ENCODE measurements around the gene LHPP. TPM values are rescaled to one million over a fixed set of nuclear protein-coding genes. Genes with fewer than 3 reads are reported as not detected.

LHPP gene
- total RNA-seq, 4 donors from 2014 or later = 9.3 to 20.5 (median 14.5) TPM

DNA sequence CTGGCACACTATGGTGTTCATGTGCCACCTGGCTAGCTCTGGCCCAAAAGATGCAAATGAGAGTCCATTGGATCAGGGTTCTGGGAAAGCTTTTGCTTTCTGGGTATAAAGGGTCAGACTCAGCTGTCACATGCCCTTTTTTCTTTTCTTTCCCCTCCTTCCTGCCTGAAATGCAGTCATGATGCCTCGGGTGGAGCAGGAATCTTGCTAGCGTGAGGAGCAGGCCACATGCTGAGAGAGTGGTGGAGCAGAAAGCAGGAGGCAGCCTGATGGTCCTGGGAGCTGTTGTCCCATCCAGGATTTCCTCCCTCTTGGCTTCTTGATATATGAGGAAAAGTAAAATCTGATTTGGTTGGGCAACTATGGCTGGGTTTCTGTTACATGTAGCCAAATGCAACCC lies 2.7 kb upstream of the LHPP start:
- TF ChIP-seq, protein P1, sequence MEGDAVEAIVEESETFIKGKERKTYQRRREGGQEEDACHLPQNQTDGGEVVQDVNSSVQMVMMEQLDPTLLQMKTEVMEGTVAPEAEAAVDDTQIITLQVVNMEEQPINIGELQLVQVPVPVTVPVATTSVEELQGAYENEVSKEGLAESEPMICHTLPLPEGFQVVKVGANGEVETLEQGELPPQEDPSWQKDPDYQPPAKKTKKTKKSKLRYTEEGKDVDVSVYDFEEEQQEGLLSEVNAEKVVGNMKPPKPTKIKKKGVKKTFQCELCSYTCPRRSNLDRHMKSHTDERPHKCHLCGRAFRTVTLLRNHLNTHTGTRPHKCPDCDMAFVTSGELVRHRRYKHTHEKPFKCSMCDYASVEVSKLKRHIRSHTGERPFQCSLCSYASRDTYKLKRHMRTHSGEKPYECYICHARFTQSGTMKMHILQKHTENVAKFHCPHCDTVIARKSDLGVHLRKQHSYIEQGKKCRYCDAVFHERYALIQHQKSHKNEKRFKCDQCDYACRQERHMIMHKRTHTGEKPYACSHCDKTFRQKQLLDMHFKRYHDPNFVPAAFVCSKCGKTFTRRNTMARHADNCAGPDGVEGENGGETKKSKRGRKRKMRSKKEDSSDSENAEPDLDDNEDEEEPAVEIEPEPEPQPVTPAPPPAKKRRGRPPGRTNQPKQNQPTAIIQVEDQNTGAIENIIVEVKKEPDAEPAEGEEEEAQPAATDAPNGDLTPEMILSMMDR (IDR thresholded peaks at IDR 0.05; ENCODE audit: low read depth) = no peak

DNA sequence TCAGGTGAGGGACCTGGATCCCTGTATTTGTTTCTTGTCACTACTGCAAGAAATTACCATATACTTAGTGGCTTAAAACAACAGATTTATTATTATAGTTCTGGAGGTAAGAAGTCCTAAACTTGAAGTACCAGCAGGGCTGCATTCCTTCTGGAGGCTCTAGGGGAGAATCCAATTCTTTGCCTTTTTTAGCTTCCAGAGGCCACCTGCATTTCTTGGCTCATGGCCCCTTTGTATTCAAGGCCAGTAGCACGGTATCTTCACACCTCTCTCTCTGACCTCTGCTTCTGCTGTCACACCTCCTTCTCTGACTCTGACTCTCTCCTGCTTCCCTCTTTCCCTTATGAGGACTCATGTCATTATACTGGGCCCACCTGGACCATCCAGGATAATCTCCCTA lies 2.2 kb upstream of the LHPP start:
- TF ChIP-seq, protein P1 (IDR thresholded peaks at IDR 0.05; ENCODE audit: low read depth) = no peak

DNA sequence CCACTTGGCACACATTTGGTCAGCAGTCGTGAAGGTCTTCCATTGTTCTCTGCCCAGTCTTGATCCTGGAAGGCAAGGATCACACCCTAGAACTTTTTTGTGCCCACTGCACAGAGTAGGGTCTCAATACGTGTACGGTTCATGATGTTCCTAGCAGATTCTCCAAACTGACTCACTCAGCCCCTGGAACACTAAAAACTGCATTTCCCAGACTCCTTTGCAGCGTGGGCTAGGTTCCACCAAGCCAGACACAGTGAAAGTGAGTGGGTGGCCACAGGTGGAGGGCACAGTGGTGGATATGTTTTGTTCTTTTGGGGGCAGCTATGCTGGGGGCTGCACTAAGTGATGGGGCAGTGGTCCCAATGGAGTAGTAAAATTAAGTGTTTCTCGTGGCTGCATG lies 1.5 kb upstream of the LHPP start:
- TF ChIP-seq, protein P1 (IDR thresholded peaks at IDR 0.05; ENCODE audit: low read depth) = no peak

DNA sequence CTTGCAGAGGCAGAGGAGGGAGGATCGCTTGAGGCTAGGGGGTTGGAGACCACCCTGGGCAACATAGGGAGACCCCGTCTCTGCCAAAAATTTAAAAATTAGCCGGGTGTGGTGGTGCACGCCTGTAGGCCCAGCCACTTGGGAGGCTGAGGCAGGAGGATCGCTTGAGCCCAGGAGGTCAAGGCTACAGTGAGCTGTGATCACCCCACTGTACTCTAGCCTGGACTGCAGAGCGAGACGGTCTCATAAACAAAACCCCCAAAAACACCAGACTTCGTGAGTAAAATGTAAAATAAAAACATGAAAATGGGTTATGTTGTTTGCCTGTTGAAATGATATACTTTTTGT lies 699 bp downstream of the LHPP start:
- TF ChIP-seq, protein P1 (IDR thresholded peaks at IDR 0.05; ENCODE audit: low read depth) = no peak

DNA sequence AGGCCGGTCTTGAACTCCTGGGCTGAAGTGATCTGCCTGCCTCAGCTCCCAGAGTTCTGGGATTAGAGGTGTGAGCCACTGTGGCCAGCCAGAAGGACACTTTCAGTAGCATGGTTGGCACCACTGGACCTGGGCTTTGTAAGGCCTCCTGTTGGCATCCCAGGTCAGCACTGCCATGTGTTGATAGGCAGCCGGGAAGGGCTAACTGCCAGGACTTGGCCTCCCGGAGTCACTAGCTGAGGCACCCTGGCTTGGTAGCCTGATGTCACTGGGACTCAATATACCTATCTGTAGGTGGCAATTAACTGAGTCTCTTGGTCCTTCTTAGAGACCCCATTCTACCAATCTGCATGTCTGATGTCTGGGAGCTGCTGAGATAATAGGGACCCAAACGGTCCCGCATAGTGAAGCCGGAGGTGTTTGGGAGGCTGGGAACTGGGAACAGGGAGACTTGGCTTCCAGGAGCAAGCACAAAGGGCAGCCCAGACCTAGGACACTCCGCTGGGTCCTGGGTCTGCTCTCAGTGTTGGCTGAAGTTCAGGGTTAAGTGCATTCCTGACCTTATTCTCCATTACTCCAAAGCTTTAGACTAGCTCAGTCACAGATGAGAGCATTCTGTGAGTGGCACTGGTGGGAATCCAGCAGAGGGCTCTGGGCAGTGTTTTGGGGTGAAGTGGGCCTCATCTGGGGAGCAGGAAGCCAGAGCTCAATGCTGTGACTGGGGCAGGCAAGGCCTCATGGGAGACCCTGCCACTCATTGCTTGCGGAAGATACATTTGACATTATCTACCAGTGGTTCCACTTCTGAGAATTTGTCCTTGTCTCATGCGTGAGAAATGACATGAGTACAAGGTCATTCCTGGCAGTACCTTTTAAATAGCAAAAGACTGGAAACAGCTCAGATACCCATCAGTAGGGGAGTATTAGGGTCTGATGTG lies 2.7 kb downstream of the LHPP start:
- TF ChIP-seq, protein P1 (IDR thresholded peaks at IDR 0.05; ENCODE audit: low read depth) = no peak

DNA sequence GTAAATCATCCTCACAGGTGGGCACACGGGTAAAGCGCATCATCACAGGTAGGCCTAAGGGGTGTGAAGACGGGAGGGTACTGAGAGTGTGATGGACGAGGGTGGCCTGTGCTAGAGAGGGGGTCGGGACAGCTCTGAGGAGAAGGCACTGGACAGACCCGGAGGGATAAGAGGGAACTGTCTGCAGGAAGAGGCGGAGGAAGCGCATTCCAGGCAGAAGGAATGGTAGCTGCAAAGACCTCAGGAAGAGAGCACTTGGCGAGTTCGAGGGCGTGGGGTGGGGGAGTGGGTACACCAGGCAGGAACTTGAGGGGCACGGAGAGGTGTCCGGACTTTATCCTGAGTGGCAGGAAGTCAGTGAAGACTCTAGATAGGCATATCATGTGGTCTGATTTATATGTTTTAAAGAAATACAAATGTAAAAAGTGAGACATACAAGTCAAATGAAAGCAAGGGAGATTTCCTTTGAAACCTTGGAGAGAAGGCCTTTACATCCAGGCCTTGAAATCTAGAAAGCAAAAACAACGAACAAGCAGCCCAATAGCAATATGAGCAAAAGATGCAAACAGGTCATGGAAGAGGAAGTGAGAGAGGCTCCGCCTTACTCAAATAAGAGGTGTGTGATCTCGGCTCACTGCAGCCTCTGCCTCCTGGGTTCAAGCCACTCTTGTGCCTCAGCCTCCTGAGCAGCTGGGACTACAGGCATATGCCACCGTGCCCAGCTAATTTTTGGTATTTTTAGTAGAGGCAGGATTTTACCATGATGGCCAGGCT lies 3.6 kb downstream of the LHPP start:
- TF ChIP-seq, protein P1 (IDR thresholded peaks at IDR 0.05; ENCODE audit: low read depth) = no peak
